GM12878 (cell line): ENCODE measurements around the gene POFUT2. TPM values are rescaled to one million over a fixed set of nuclear protein-coding genes. Genes with fewer than 3 reads are reported as not detected.

Source experiments
- ATAC-seq: fragments of 200-7000 bp; cut with Tn5 transposase; 3 replicates; pipeline ENCODE4 v1.9.1; 2020; ENCODE audit warnings: mild to moderate bottlenecking, moderate library complexity
- BruUV-seq: library from RNA; stranded (reverse); fragments of 400-500 nt; replicated peaks from 2 replicates; lab custom pipeline; 2021; lab: Mats Ljungman, UMichigan
- CTCF ChIA-PET: fragments of 300-600 bp; sonication (Branson Sonifier 250); formaldehyde crosslinking; extraction: SDS; loops from one replicate; lab custom pipeline; 2021; ENCODE audit warnings: inconsistent platforms; lab: Yijun Ruan, JAX
- POLR2A ChIA-PET: fragments of 350-600 bp; formaldehyde crosslinking; extraction: SDS; loops from one replicate; lab custom pipeline; 2021; ENCODE audit warnings: inconsistent platforms; lab: Charles Lee
- RAD21 ChIA-PET: fragments of 300-600 bp; sonication (Branson Sonifier 250); formaldehyde crosslinking; loops from one replicate; lab custom pipeline; 2023; ENCODE audit warnings: antibody characterized with exemption; ENCODE audit not compliant: unreplicated experiment; lab: Charles Lee
- SMC1A ChIA-PET: fragments of 300-600 bp; sonication (Branson Sonifier 250); formaldehyde crosslinking; loops from one replicate; lab custom pipeline; 2023; ENCODE audit not compliant: unreplicated experiment, uncharacterized antibody; lab: Charles Lee
- DNase-seq: peaks from one replicate; pipeline ENCODE4 v3.0.0-alpha.2; 2011; ENCODE audit warnings: low read depth, low spot score
- FAIRE-seq: peaks from 3 replicates; lab custom pipeline; 2011; peaks lifted over from hg19 to GRCh38; lab: Jason Lieb, UNC
- H2AFZ ChIP-seq: 2 replicates; pipeline ENCODE4 v1.6.0; 2011; ENCODE audit warnings: low read depth, low read length, control low read depth; ENCODE audit not compliant: control insufficient read depth
- H3K27ac ChIP-seq: 2 replicates; pipeline ENCODE4 v1.5.1; 2011; ENCODE audit warnings: control low read depth; ENCODE audit not compliant: control insufficient read depth, insufficient read depth
- H3K27me3 ChIP-seq, 2 experiments: replicated peaks in 1 of 2; 2 replicates each; pipeline versions ENCODE4 v1.6.0 to v1.6.1; 2011; ENCODE audit warnings: low read length in 1 of 2; ENCODE audit not compliant: control insufficient read depth in 2 of 2, insufficient read depth in 2 of 2
- H3K36me3 ChIP-seq, 2 experiments: 2 replicates each; pipeline ENCODE4 v1.5.1; 2011; ENCODE audit warnings: low read length in 1 of 2; ENCODE audit not compliant: control insufficient read depth in 2 of 2, insufficient read depth in 2 of 2
- H3K4me1 ChIP-seq: 2 replicates; pipeline ENCODE4 v1.6.1; 2011; ENCODE audit warnings: mild to moderate bottlenecking, low read length, moderate library complexity, mixed read lengths; ENCODE audit not compliant: control insufficient read depth, insufficient read depth
- H3K4me2 ChIP-seq: 2 replicates; pipeline ENCODE4 v1.6.0; 2011; ENCODE audit warnings: control low read depth; ENCODE audit not compliant: control insufficient read depth, insufficient read depth
- H3K4me3 ChIP-seq: fragments of 200-600 bp; sonication (generic); 2 replicates; pipeline ENCODE4 v1.5.1; 2016
- H3K79me2 ChIP-seq: 2 replicates; pipeline ENCODE4 v1.6.0; 2011; ENCODE audit warnings: low read length; ENCODE audit not compliant: control insufficient read depth, insufficient read depth
- H3K9ac ChIP-seq: 2 replicates; pipeline ENCODE4 v1.8.0; 2011; ENCODE audit warnings: low read length, control low read depth, mixed read lengths; ENCODE audit not compliant: control insufficient read depth, insufficient read depth
- H3K9me3 ChIP-seq: replicated peaks from 3 replicates; pipeline ENCODE4 v1.5.1; 2011; ENCODE audit warnings: mild to moderate bottlenecking, low read length; ENCODE audit not compliant: control insufficient read depth, insufficient read depth
- H4K20me1 ChIP-seq: 2 replicates; pipeline ENCODE4 v1.6.0; 2011; ENCODE audit not compliant: control insufficient read depth, insufficient read depth
- EZH2 ChIP-seq: IDR thresholded peaks from 2 replicates; pipeline ENCODE4 v1.6.1; 2012; ENCODE audit warnings: low read depth, mild to moderate bottlenecking, control low read depth, inconsistent platforms, low read length, borderline replicate concordance; ENCODE audit not compliant: control insufficient read depth
- FOXK2 ChIP-seq: fragments of 450-650 bp; IDR thresholded peaks from 2 replicates; pipeline ENCODE4 v1.6.1; 2017; ENCODE audit warnings: mild to moderate bottlenecking, moderate library complexity
- IRF3 ChIP-seq: fragments of 450-650 bp; IDR thresholded peaks from 2 replicates; pipeline ENCODE4 v1.6.1; 2014; ENCODE audit warnings: mild to moderate bottlenecking
- MAX ChIP-seq: IDR thresholded peaks from 2 replicates; pipeline ENCODE4 v1.6.1; 2012; ENCODE audit warnings: low read depth, low read length, improper control_type of control experiment
- NFIC ChIP-seq: IDR thresholded peaks from 2 replicates; pipeline ENCODE4 v1.6.1; 2012; ENCODE audit warnings: low read depth, mild to moderate bottlenecking, inconsistent platforms, low read length, moderate library complexity
- NFXL1 ChIP-seq: fragments of 450-650 bp; IDR thresholded peaks from 2 replicates; pipeline ENCODE4 v1.6.1; 2017; ENCODE audit warnings: antibody characterized with exemption, mild to moderate bottlenecking, borderline replicate concordance
- PRDM15 ChIP-seq: fragments of 450-650 bp; formaldehyde crosslinking; IDR thresholded peaks from 2 replicates; pipeline ENCODE4 v1.4.0; 2020; ENCODE audit warnings: mild to moderate bottlenecking, moderate library complexity
- RAD21 ChIP-seq: IDR thresholded peaks from 2 replicates; pipeline ENCODE4 v1.6.1; 2011; ENCODE audit warnings: mild to moderate bottlenecking, low read depth, low read length, moderate library complexity; ENCODE audit not compliant: insufficient read depth
- RBBP5 ChIP-seq: fragments of 200-600 bp; sonication (generic); conservative IDR thresholded peaks from 2 replicates; pipeline ENCODE4 v1.6.1; 2016
- ZBED1 ChIP-seq: IDR thresholded peaks from 2 replicates; pipeline ENCODE4 v1.6.1; 2016; ENCODE audit warnings: borderline replicate concordance
- WGBS: methylation state at CpG from one replicate; pipeline ENCODE4 v1.1.6; 2016; ENCODE audit warnings: low lambda C conversion rate; ENCODE audit not compliant: insufficient replicate concordance, insufficient coverage; ENCODE audit errors: missing lambda C conversion rate; 5-methylcytosine and 5-hydroxymethylcytosine counted together
- in situ Hi-C: fragments of 300-500 bp; cut with MboI; formaldehyde crosslinking; loops from 9 replicates; pipeline ENCODE4 v1.14.3; 2018; ENCODE audit warnings: mixed read lengths
- intact Hi-C: fragments of 100-400 bp; cut with micrococcal nuclease; formaldehyde crosslinking; loops from one replicate; pipeline ENCODE4 v1.14.2; 2022; ENCODE audit not compliant: unreplicated experiment
- polyA plus RNA-seq, 11 experiments: library from polyadenylated mRNA; depleted of rRNA in 4 of 11; unstranded in 6 of 11; stranded (reverse) in 5 of 11; fragments of >200 nt; fragmentation: Nextera tagmentation in 4 of 11; fragmentation: Illumina TruSeq in 1 of 11; extraction: Ambion mirVana in 4 of 11; extraction: Trizol in 1 of 11; gene quantifications; 1 replicate in 1 of 11; 2 replicates in 10 of 11; pipeline versions ENCODE4 v1.2.1 to v1.2.3, GENCODE V29; 2011 to 2016; ENCODE audit warnings: inconsistent platforms in 2 of 11, missing spikeins in 2 of 11, low read depth in 1 of 11
- total RNA-seq, 4 experiments: library from RNA; depleted of rRNA in 3 of 4; stranded (reverse); fragments of >200 nt in 3 of 4; fragmentation: Illumina TruSeq in 1 of 4; extraction: Trizol in 1 of 4; gene quantifications; 2 replicates each; pipeline versions ENCODE4 v1.2.1 to v1.2.3, GENCODE V29; 2013 to 2021

POFUT2 gene
- total and polyA plus RNA-seq, 10 of the 15 experiments (the other 5 are each of a cell fraction or from before 2014, with no cell fraction given): 1.2 to 15.1 (median 6.8) TPM

GRCh38 chr21:45318556-45319404 is 31.1 kb upstream of the POFUT2 start:
- in situ Hi-C loops (no loop called here), intact Hi-C loops (no loop called here)
- WGBS: 32% methylated on average over 24 of the region's 24 CpGs
- RAD21 ChIA-PET: no interaction called here
- Histone ChIP-seq H3K4me3 (no peak overlapping the region), H3K9ac (no peak overlapping the region), H3K27me3 (peaks cover 3% of the 10 kb centered on the region in 2 experiments; a peak in 3 of 4 replicates), H2AFZ (no peak overlapping the region), H3K36me3 (no peaks in the 10 kb centered on the region), H4K20me1 (no peaks in the 10 kb centered on the region), H3K27ac (no peak overlapping the region), H3K4me2 (no peak overlapping the region), H3K4me1 (no peaks in the 10 kb centered on the region), H3K79me2 (no peaks in the 10 kb centered on the region), H3K9me3 (no peaks in the 10 kb centered on the region)
- no peak for DNase-seq
- SMC1A ChIA-PET: no interaction called here
- no peak for ATAC-seq
- POLR2A ChIA-PET: no interaction called here
- BruUV-seq: no TSS peak
- no peak for TF ChIP-seq MAX
- no peak for TF ChIP-seq NFXL1
- TF ChIP-seq ZBED1: no peak
- no peak for TF ChIP-seq RAD21
- FAIRE-seq: no peak
- CTCF ChIA-PET: no interaction called here

- Histone ChIP-seq H3K4me1 (no peaks in the 10 kb centered on the region), H3K79me2 (no peaks in the 10 kb centered on the region), H3K27me3 (peaks cover 3% of the 10 kb centered on the region in 2 experiments; a peak in 3 of 4 replicates), H3K36me3 (no peaks in the 10 kb centered on the region), H3K27ac (no peak overlapping the region), H3K4me2 (no peak overlapping the region), H3K9ac (no peak overlapping the region), H3K4me3 (no peak overlapping the region), H2AFZ (no peak overlapping the region), H4K20me1 (no peaks in the 10 kb centered on the region), H3K9me3 (no peaks in the 10 kb centered on the region)
- FAIRE-seq (no peak), ATAC-seq (no peak), DNase-seq (no peak)
- BruUV-seq: no TSS peak
- ChIA-PET POLR2A (no interaction called here), SMC1A (no interaction called here), CTCF (no interaction called here), RAD21 (no interaction called here)
- in situ Hi-C loops: no loop called here
- intact Hi-C loops: no loop called here
- 14% methylated on average over 3 of the region's 7 CpGs for WGBS
- TF ChIP-seq FOXK2 (no peak), PRDM15 (CRISPR knock-in tag) (no peak), EZH2 (no peak), RBBP5 (no peak), IRF3 (no peak), NFIC (no peak)
Measured at GRCh38 chr21:45318146-45318555, 30.5 kb upstream of the POFUT2 start.
